Left colon (tissue), 2 donors: Measurements from ENCODE around the gene TEX29. TPM values are rescaled to one million over a fixed set of nuclear protein-coding genes. Genes with fewer than 3 reads are reported as not detected.

Source experiments
- ATAC-seq: fragments of 200-7000 bp; cut with Tn5 transposase; one replicate; pipeline ENCODE4 v1.9.1; 2020; ENCODE audit warnings: mild to moderate bottlenecking, moderate library complexity
- DNase-seq, 2 donors: peaks; one replicate each; pipeline ENCODE4 v3.0.0-alpha.2; 2020
- intact Hi-C, 2 donors: fragments of 100-400 bp; cut with DNase I in 1 of 2; cut with micrococcal nuclease in 1 of 2; formaldehyde crosslinking; loops; one replicate each; pipeline versions ENCODE4 v1.11.2 to v1.14.0; 2022; cut with DNase I, micrococcal nuclease
- long read RNA-seq: library from polyadenylated mRNA; unstranded; transcript quantifications from one replicate; pipeline ENCODE4 v2.0.0, GENCODE V29; 2021
- total RNA-seq, 2 donors: library from RNA; stranded (reverse); fragmentation: NEBNext Ultra II Directional; extraction: Animal tissue kit (Norgen Biotek cat#: 25700); gene quantifications; one replicate each; pipeline ENCODE4 v1.2.1, GENCODE V29; 2021
- donor health status: DM: no; HTN: no; CAD: no.
- donor health status: DM: yes; HTN: yes; CAD: no.

TEX29 gene
- total RNA-seq: under 1 TPM in 1 of 2 donors, not detected in 1; 0.89 TPM
- long read RNA-seq: 0 reads

GRCh38 chr13:111319998-111320911, at the start of gene TEX29:
TEX29 (plus strand) TSS chr13:111320642; CDS start chr13:111320891, 249 bp downstream.
- ATAC-seq: no peak
- intact Hi-C loops: no loop called here
- no peak for DNase-seq

- ATAC-seq (no peak), DNase-seq (no peak)
- intact Hi-C loops: no loop called here
Observed at GRCh38 chr13:111270765-111271698, 49.4 kb upstream of the TEX29 start.

DNA sequence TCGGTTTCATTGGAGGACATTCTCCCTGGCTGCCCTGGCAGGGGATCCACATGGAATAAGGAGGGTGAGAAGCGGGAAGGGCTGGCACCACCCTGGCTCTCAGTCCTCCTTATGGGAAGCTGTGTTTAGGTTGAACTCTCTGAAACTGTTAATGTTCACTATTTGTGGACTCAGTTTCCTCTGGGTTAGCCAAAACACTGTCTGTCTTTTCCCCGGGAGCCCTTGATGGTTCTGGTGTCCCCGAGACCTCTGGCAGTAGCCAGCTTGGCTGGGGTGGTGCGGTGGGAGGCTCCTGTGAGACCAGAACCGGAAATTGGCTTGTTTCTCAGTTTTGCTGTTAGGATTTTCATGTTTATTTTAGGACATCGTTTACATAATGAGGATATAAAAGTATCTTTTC, 48.3 kb upstream of the TEX29 start:
- no peak for ATAC-seq
- intact Hi-C loops: no loop called here
- no peak for DNase-seq

- DNase-seq: no peak
- no peak for ATAC-seq
- intact Hi-C loops: no loop called here
Observed at GRCh38 chr13:111275382-111275781, 45.1 kb upstream of the TEX29 start.

DNA sequence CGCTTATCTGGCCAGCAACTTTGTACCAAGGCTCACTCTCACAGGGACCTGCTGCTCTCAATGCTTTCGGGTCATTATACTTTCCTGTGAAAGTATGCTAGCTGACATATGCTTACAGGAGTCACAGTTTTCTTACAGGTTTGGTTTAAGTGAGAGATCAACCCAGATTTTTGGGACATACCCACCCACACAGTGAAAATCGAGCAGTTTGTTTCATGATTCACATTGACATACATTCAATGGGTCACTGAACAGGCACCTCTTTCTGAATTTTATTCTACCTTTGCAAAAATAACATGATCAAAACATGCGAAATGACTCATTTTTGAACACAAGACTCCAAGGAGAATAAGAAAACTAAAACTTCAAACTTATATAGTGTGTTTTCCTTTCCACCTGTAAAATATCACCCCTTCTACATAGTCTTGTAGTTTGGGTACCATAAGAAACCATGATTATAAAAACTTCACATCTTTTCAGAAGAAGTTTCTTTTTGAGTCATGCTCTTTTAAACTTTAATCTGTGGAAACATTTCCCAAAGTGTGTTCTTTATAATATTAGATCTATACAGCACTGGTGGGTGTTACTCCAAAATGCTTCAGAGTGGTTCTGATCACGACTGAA, 44.3 kb upstream of the TEX29 start:
- no peak for ATAC-seq
- no peak for DNase-seq
- intact Hi-C loops: no loop called here

DNA sequence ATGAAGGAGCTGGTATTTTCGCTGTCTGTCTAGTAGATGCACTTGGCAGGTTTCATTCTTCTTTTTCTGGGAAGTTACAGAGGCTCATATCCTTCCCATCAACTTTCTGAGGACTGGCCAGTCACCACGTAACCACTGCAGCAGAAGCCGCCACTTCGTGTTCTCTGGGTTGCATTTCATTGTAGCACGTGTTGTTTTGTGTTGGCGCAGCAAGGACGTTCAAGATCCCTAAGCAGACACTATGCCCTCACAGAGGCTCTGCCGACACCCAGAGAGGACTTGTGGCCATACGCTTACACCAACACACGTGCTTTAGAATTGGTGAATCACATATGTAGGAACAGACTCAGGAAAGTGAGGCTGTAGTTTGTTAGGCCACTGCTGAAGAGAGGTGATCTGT, 42.2 kb upstream of the TEX29 start:
- ATAC-seq (no peak), DNase-seq (no peak)
- intact Hi-C loops: no loop called here

DNA sequence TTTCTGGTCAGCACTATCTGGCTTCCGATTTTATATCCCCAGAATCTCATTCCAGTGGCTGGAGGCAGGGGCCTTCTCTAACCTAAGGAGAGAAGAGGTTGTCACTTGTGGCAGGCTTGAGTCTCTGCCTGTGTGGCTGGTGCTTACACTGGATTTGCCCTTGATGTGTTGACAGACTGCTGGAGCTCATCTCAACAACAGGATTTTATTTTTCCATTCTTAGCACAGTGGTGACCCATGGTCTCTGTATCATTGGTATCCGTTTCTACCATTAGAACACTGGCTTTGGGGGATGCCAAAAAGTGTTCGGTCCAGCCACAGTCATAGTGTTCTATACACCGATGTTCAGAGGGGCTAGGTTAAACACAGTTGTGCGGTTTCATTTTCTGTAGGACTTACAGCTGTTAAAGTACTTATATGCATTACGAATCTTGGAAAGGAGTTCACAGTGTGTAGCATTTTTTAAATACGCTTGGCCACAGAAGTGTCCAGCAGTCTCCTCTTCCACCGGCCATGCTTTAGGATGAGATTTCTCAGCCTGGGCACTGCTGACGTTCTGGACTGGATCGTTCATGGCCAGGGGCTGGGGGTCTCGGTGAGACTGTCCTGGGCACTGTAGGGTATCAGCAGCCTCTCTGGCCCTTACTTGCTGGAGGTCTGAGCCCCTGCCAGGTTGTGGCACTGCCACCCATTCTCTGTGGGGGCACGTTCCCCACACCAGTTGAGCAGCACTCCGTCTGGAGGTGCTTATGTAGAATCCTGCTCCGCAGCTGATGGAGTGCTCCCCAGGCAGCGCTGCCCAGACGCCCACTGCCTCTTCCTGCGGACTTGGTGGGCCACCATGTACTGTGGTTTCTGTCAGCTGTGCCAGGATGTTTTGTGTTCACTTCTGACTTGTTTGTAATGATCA, 41.4 kb upstream of the TEX29 start:
- DNase-seq: no peak
- ATAC-seq: no peak
- intact Hi-C loops: no loop called here

DNA sequence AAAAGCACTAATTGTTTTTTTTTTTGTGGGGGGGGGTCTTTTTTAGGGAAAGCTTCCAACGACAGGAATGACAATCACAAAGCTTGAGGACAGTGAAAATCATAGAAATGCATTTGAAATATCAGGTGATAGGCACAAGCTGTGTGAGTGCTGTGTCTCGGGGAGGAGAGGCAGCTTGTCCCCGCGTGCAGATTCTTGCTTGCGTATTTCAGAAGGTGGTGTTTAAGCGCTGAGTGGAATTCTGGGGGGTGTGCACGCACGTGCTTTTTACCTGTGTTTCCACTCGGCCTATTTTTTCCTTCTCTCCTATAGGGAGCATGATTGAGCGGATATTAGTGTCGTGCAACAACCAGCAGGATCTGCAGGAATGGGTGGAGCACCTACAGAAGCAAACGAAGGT, 40.2 kb upstream of the TEX29 start:
- no peak for DNase-seq
- intact Hi-C loops: no loop called here
- no peak for ATAC-seq

DNA sequence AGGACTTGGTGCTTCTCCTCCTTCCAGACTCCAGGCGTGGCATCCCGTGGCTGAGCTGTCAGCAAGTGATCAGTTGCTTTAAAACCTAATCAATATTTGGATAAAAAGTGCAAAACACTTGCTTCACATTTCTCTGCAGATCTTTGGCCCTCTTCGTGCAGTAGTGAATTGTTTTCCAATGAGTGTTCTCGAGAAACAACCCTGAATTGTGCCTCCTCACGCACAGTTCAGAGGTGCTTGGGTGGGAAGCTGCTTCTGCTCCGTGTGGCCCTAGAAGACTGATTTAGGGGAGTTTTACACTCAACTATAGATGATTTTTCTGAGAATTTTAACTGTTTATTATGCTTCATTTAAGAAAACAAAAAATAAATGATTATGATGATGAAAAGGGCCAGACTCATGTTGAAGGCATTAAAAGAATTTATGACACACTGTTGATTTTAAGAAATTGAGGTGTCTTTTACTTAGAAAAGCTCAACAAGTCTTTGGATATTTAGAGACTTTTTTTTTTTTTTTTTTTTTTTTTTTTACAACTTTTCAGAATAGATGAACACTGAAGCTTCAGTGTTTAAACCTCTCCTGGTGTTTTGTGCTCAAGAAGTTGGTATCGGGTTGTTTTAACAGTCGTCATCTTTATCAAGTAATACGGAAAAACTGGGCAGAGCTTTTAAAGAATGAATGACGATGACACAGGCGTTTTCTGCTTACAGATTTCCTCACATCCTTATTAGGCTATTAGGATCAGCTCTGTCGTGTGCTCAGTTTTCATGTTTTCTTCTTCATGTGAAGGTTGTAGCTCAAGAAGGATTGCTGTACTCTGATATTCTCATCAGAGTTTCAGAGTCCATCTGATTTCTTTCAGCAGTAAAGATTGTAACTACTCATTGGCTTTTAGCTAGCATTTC, 39.5 kb upstream of the TEX29 start:
- intact Hi-C loops: no loop called here
- no peak for DNase-seq
- ATAC-seq: no peak

GRCh38 chr13:111281751-111282311, 38.6 kb upstream of the TEX29 start:
- intact Hi-C loops: no loop called here
- DNase-seq (no peak), ATAC-seq (peak; percentile 4)

GRCh38 chr13:111282425-111282824, 38.0 kb upstream of the TEX29 start:
- intact Hi-C loops: no loop called here
- DNase-seq: no peak
- ATAC-seq: no peak

GRCh38 chr13:111282997-111283396, 37.4 kb upstream of the TEX29 start:
- DNase-seq (no peak), ATAC-seq (no peak)
- intact Hi-C loops: no loop called here

DNA sequence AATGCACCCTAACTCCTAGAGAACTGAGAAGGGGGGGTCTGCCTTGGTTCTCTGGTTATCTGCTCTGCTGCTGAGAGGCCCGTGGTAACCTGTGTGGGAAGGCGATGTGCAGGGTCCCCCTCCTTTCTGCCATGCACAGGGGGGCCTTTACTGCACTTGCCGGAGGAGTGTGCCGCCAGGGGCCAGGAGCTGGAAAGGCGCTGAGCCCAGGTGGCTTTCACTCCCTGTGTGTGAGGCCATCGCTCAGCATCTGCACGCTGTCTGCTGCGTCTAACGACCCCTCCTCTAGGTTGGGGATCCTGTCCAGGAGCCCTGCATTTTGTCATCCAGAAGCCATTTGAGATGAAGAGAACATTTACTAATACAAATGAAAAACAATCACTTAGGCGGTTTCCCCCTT, 37.0 kb upstream of the TEX29 start:
- no peak for ATAC-seq
- intact Hi-C loops: no loop called here
- DNase-seq: no peak

DNA sequence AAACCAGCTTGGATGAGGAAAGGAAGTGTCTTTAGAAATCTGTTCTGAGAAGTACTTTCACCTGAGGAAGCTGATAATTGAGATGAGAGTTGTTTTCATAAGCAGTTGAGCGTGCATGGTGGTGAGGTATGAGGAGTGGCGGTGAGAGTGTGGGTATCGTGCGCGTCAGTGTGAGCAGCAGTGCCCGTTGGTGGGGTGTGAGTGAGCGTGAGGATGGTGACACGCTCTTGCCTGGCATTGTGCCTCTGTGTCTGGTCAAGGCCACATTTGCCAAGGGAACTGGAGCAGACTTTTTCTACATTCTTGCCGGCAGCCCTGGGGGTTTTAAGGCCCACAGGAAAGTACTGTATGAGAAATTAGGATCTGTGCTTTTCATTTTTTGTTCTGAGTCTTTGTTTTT, 36.5 kb upstream of the TEX29 start:
- DNase-seq (no peak), ATAC-seq (no peak)
- intact Hi-C loops: no loop called here

DNA sequence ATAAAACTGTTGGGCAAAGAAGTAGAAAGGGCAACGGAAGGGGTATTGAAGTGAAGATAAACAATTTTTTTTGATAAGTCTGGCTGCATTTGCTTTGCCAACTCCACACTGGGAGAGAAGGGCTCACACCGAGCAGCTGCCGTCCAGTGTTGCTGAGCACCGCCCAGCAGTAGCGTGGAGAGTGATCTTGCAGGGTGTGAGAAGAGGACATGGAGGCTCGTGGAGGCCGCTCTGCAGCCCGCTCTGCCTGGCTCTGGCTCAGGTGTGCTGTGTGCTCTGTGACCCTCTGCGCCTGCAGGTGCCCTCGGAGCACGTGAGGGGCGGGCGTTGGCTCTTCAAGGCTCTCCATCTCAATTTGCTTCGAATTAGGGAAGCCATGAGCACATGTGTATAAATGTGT, 35.9 kb upstream of the TEX29 start:
- intact Hi-C loops: no loop called here
- DNase-seq (no peak), ATAC-seq (no peak)

DNA sequence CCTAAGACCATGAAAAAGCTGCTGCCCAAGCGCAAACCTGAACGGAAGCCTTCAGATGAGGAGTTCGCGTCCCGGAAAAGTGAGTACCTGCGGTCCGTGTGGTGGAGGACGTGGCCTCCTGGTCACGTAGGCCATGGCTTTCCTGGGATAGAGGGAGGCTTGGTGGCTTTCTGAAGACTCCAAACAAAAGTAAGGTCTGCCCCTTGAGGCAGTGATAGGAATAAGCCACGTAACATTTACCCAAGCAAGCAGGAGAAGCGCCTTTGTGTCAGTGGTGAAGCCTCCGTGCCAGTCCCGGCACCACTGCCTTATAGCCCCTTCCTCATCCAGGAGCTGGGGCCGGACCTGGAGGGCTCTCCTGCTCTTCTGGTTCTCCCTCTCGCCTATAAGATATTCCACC, 34.3 kb upstream of the TEX29 start:
- ATAC-seq: no peak
- intact Hi-C loops: no loop called here
- no peak for DNase-seq

- ATAC-seq: peak; percentile 24
- intact Hi-C loops: no loop called here
- DNase-seq: no peak
Observed at GRCh38 chr13:111286749-111287148, 33.7 kb upstream of the TEX29 start.
